GM18505 (cell line): ENCODE results near the gene MBD3.

Experiments used
- ATAC-seq: cut with Tn5 transposase; IDR thresholded peaks from one replicate; pipeline ENCODE4 v1.9.1; 2021; ENCODE audit not compliant: unreplicated experiment
- POLR2A ChIP-seq: IDR thresholded peaks from 4 replicates; pipeline ENCODE4 v1.6.1; 2011; ENCODE audit warnings: borderline replicate concordance; ENCODE audit not compliant: insufficient read depth, insufficient read length; ENCODE audit errors: extremely low read depth

MBD3 gene

DNA sequence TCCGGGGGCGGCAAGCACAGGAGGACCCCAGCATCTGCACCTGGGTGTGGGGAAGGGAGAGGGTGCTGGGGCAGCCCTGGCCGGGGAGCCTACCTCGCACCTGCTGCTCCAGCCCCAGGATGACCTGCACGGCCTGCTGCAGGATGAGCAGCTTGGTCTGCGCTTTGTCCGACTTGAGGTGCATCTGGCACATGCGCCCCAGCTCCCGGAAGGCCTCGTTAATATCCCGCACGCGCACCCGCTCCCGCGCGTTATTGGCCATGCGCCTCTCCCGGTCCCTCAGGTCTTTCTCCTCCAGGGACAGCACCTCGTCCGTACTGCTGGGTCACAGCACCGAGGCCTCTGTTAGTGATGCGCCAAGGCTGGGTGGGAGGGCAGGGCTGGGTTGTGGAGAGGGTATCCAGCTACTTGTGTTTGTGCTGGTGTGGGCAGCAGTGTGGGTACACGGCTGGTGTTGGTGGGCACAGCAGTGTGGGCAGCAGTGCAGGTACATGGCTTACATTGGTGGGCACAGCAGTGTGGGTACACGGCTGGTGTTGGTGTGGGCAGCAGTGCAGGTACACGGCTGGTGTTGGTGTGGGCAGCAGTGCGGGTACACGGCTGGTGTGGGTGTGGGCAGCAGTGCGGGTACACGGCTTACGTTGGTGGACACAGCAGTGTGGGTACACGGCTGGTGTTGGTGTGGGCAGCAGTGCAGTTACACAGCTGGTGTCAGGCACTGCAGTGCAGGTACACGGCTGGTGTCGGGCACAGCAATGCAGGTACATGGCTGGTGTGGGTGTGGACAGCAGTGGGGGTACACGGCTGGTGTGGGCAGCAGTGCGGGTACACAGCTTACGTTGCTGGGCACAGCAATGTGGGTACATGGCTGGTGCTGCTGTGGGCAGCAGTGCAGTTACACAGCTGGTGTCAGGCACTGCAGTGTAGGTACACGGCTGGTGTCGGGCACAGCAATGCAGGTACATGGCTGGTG is 19.7 kb upstream of the MBD3 start:
- TF ChIP-seq POLR2A: peak; percentile 4
- no peak for ATAC-seq

DNA sequence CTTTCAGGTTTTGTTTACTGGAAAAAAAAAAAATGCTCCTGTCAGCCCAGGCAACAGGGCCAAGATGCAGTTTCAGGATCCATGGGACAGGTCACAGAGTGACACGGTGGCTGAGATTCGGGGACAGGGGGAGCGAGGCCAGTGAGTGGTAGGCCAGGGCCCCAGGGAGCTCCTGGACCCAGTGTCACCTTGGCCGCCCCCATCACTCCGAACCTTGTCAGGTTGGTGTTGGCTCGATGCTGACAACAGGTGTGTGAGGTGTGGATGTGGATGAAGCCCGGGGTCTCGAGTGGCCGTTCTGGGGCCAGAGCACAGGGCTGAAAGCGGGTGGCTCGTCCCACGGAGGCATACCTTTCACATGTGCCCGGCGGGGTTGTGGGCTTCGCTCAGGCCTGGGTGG is 18.7 kb upstream of the MBD3 start:
- ATAC-seq: no peak
- peak; percentile 18 for TF ChIP-seq POLR2A

GRCh38 chr19:1610579-1610978 is 17.9 kb upstream of the MBD3 start:
- no peak for TF ChIP-seq POLR2A
- ATAC-seq: no peak

GRCh38 chr19:1609680-1610474 is 17.2 kb upstream of the MBD3 start:
- no peak for ATAC-seq
- no peak for TF ChIP-seq POLR2A

DNA sequence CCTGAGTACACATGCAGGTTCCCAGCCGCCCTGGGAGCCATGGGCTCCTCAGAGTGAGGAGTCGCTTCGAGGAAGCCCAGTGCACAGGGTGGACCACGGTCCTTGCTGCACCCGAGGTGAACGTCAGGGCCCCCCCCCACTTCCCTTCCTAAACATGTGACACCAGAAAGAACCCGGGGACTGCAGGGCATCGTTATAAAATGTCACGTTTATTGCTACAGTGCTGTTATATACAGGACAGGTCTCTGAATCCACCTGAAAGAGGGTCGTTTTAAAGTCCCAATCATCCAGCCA is 16.4 kb upstream of the MBD3 start:
- no peak for TF ChIP-seq POLR2A
- ATAC-seq: no peak

GRCh38 chr19:1608359-1609102 is 15.9 kb upstream of the MBD3 start:
- no peak for ATAC-seq
- TF ChIP-seq POLR2A: no peak

GRCh38 chr19:1606138-1606651 is 13.5 kb upstream of the MBD3 start:
- ATAC-seq: no peak
- no peak for TF ChIP-seq POLR2A

DNA sequence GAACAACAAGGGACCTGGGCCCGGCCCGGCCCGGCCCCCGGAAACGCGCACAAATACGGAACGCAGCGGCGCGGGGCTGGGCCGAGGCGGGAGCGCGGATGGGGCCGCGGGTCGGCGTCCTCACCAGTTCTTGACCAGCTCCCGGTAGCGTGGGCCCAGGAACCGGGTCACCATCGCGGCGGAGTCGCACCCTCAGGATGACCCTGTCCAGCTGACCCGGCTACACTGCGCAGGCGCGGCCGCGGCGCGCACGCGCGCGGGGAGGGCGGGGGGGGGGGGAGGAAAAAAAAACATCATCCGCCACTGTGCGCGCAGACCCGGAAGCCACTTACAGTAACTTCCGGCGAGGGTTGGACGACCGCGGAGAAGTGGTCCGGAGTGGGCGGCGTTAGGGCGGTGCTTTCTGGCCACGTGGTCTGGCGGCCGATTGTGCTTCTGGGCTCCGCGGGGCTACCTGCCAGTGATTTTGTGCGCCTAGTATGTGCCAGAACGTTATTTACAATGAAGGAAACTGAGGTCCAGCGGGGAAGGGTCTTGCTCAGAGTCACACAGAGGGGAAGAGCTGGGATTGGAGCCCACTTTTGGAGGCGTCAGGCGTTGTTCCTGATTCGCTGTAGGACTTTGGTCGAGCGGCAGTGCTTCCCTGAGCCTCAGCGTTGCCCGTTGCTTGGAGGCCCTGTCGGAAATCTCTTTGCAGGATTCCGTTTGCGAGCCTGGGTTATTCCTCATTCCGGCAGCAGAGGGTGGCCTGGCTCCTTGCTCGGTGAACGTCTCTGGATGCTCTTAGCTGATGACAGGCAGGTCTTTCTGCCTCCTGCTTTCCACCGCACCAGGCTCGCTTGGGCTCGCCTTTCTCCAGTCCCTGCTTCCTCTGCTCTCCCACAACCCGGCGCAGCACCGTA is 12.8 kb upstream of the MBD3 start, which contains the start of gene UQCR11:
TSS of gene UQCR11 (minus strand) at position 227 of the 902 bp plus-strand sequence. CDS start at position 174, 53 bp downstream.
- peak; percentile 73 for TF ChIP-seq POLR2A
- ATAC-seq: peak; percentile 76

- TF ChIP-seq POLR2A: no peak
- ATAC-seq: no peak
Observed at GRCh38 chr19:1602091-1602707, 9.5 kb upstream of the MBD3 start.

- ATAC-seq: no peak
- no peak for TF ChIP-seq POLR2A
Observed at GRCh38 chr19:1601613-1602064, 9.0 kb upstream of the MBD3 start.

GRCh38 chr19:1599460-1599846 is 6.8 kb upstream of the MBD3 start:
- TF ChIP-seq POLR2A: no peak
- ATAC-seq: no peak
